Neural cell (in vitro differentiated cells): ENCODE data around the gene KXD1.

Experiments used
- CTCF ChIP-seq: fragments of 450-650 bp; IDR thresholded peaks from 2 replicates; pipeline ENCODE4 v1.5.1; 2014; ENCODE audit warnings: antibody characterized with exemption, mild to moderate bottlenecking, moderate library complexity; ENCODE audit not compliant: poor library complexity, severe bottlenecking
- EP300 ChIP-seq: fragments of 450-650 bp; conservative IDR thresholded peaks from 2 replicates; pipeline ENCODE4 v1.6.1; 2014; ENCODE audit warnings: antibody characterized with exemption, mild to moderate bottlenecking, moderate library complexity; ENCODE audit not compliant: poor library complexity, severe bottlenecking
- EZH2 ChIP-seq: fragments of 200-600, 300-800 bp; shearing (Covaris generic), sonication (generic); IDR thresholded peaks from 2 replicates; pipeline ENCODE4 v1.6.1; 2014; ENCODE audit warnings: antibody characterized with exemption, low read length, borderline replicate concordance, mild to moderate bottlenecking; ENCODE audit not compliant: insufficient read depth, poor library complexity, severe bottlenecking
- MXI1 ChIP-seq: fragments of 450-650 bp; conservative IDR thresholded peaks from 2 replicates; pipeline ENCODE4 v1.6.1; 2014; ENCODE audit warnings: antibody characterized with exemption, mild to moderate bottlenecking; ENCODE audit not compliant: poor library complexity, severe bottlenecking
- POLR2AphosphoS5 ChIP-seq: IDR thresholded peaks from 2 replicates; pipeline ENCODE4 v1.6.1; 2012
- RAD21 ChIP-seq: fragments of 450-650 bp; conservative IDR thresholded peaks from 2 replicates; pipeline ENCODE4 v1.6.1; 2014; ENCODE audit warnings: antibody characterized with exemption, mild to moderate bottlenecking, moderate library complexity
- REST ChIP-seq: IDR thresholded peaks from 2 replicates; pipeline ENCODE4 v1.6.1; 2012; ENCODE audit warnings: borderline replicate concordance
- SMC3 ChIP-seq: fragments of 450-650 bp; conservative IDR thresholded peaks from 2 replicates; pipeline ENCODE4 v1.6.1; 2014; ENCODE audit warnings: antibody characterized with exemption, mild to moderate bottlenecking, moderate library complexity; ENCODE audit not compliant: poor library complexity
- TAF1 ChIP-seq: IDR thresholded peaks from 2 replicates; pipeline ENCODE4 v1.6.1; 2012; ENCODE audit warnings: low read depth

- TF ChIP-seq TAF1 (no peak), EZH2 (no peak), CTCF (no peak), EP300 (no peak), POLR2AphosphoS5 (no peak), MXI1 (no peak), RAD21 (no peak), REST (no peak), SMC3 (no peak)
Measured at GRCh38 chr19:18601875-18602274, 44.2 kb downstream of the KXD1 start.
